Stimulated activated CD8-positive, alpha-beta memory T cell treated with anti-CD3 and anti-CD28 coated beads, Interleukin-2, amount 100 ng/mL, for 1 hour (primary cell): Measurements from ENCODE around the gene RFX8.
A peak's percentile ranks its signal among the peaks of the same experiment; 100 is the strongest.
"Not testable (repeated sequence)": the region's sequence is repeated elsewhere in the genome, so short reads cannot be mapped to it uniquely, and the experiment has no call there.

Experiments
- DNase-seq, 2 donors: peaks; one replicate each; pipeline ENCODE4 v3.0.0-alpha.2; 2020; ENCODE audit warnings: low read depth in 2 of 2

Gene RFX8

GRCh38 chr2:101440127-101440738, 34.7 kb downstream of the RFX8 start:
- no peak for DNase-seq

GRCh38 chr2:101439716-101440115, 35.2 kb downstream of the RFX8 start:
- DNase-seq = no peak

GRCh38 chr2:101438555-101438954, 36.4 kb downstream of the RFX8 start:
- not testable (repeated sequence) for DNase-seq

- DNase-seq = no peak
Measured at GRCh38 chr2:101435001-101435862, 39.7 kb downstream of the RFX8 start.

- no peak for DNase-seq
Measured at GRCh38 chr2:101433465-101433864, 41.4 kb downstream of the RFX8 start.

- no peak for DNase-seq
Measured at GRCh38 chr2:101432411-101433181, 42.3 kb downstream of the RFX8 start.

GRCh38 chr2:101431486-101431885, 43.4 kb downstream of the RFX8 start:
- no peak for DNase-seq

GRCh38 chr2:101430156-101430555, 44.8 kb downstream of the RFX8 start:
- DNase-seq = no peak

- DNase-seq = no peak
Measured at GRCh38 chr2:101429453-101429852, 45.5 kb downstream of the RFX8 start.

GRCh38 chr2:101428422-101429176, 46.3 kb downstream of the RFX8 start:
- DNase-seq = no peak

- DNase-seq = no peak
Measured at GRCh38 chr2:101427743-101428142, 47.2 kb downstream of the RFX8 start.

- DNase-seq = no peak
Measured at GRCh38 chr2:101427240-101427639, 47.7 kb downstream of the RFX8 start.

- DNase-seq = no peak
Measured at GRCh38 chr2:101426822-101427221, 48.1 kb downstream of the RFX8 start.

GRCh38 chr2:101420623-101421022, 54.3 kb downstream of the RFX8 start:
- no peak for DNase-seq

- DNase-seq = peak in 1 of 2 donors; percentile 31
Measured at GRCh38 chr2:101419096-101419663, 55.7 kb downstream of the RFX8 start.

GRCh38 chr2:101418460-101419095, 56.3 kb downstream of the RFX8 start:
- DNase-seq = no peak

GRCh38 chr2:101416609-101417008, 58.3 kb downstream of the RFX8 start:
- DNase-seq = no peak

- no peak for DNase-seq
Measured at GRCh38 chr2:101415884-101416283, 59.0 kb downstream of the RFX8 start.

- no peak for DNase-seq
Measured at GRCh38 chr2:101415220-101415619, 59.7 kb downstream of the RFX8 start.

GRCh38 chr2:101412092-101412694, 62.7 kb downstream of the RFX8 start:
- no peak for DNase-seq

- DNase-seq = no peak
Measured at GRCh38 chr2:101410746-101411145, 64.2 kb downstream of the RFX8 start.
